ENCODE measurements around the gene HMGN4.
"Not testable (repeated sequence)": the region's sequence is repeated elsewhere in the genome, so short reads cannot be mapped to it uniquely, and the experiment has no call there.

The HMGN4 gene

DNA sequence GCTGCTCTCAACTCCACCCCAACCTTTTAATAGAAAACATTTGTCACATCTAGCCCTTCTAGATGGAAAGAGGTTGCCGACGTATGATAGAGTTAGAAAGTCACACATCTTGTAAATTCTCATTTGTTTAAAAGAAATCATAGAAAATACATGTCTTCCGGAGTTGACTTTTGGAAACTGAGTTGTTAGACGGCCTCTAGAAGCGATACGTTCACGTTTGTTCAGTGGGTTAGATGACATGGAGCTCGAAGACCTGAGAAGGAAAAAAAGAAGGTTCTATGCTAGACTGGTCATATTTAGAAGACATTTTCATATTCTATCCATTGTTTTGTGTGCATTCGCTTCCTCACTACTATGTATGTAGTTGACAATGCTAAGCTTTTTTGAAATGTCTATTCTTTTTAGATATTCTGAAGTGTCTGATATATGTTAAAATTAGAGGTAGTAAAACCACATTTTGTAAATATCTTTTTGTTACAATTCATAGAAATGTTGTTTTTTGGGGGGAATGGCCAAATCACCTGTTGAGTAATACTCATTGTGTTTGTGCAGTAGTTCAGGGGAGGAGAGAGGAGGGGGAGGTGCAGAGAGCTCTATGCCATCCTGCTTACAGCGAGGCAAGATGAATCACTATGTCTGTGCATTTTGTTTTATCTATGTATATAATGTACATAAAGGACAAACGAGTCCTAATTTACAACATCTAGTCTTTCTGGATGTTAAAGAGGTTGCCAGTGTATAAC lies 15.5 kb upstream of the HMGN4 start:
- not testable (repeated sequence) for DNase-seq (ENCODE audit: low read depth in 2 of 2)

DNA sequence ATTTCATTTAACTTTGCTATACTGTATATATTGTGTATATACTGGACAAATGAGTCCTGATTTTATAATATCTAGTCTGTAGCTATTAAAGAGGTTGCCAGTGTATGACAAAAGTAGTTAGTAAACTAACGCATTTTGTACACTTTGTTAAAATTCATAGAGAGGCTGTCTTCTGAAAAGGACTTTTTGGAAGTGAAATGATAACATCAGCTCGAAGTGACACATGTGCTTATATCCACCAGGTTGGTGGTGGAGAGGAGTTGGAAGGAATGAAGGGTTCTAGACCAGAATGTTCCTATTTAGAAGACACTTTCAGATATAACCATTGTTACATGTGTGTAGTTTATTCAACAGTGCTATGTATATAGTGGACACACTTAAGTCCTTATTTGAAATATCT lies 13.9 kb upstream of the HMGN4 start:
- DNase-seq (ENCODE audit: low read depth in 2 of 2), result not testable (repeated sequence)

DNA sequence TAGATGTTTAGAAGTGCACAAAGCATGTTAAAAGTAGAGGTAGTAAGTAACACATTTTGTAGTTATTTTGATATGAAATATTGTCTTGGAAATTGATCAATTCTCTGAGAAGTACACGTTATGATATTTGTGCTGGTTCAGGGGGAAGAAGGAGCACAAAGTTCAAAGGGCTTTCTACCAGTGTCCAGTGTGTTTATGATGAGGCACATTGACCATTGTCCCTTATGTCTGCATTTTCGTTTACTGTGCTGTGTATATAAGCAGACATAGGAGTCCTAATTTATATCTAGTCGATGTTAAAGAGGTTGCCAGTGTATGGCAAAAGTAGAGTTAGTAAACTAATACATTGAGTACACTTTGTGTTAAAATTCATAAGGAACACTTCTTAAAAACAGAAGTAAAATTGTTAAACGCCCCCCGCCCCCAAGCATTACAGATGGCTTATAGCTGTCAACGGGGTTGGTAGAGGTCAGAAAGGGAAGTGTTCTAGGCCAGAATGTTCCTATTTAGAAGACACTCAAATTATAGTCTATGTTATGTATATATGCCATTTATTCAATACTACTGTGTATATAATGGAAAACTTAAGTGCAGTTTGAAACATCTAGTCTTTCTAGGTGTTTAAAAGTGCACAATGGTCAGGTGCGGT lies 13.3 kb upstream of the HMGN4 start:
- DNase-seq (ENCODE audit: low read depth in 2 of 2), result no peak

DNA sequence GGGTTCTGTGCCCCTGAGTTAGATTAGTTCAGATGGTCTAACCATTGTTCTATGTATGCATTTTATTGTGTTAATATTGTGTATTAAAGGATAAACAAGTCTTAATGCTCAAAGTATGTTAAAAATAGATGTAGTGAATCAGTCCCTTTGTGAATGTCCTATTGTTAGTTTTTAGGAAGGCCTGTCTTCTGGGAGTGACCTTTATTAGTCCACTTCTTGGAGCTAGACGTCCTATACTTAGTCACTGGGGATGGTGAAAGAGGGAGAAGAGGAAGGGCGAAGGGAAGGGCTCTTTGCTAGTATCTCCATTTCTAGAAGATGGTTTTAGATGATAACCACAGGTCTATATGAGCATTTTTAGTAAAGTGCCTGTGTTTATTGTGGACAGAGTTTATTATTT lies 12.3 kb upstream of the HMGN4 start:
- DNase-seq (ENCODE audit: low read depth in 2 of 2), result no peak

DNA sequence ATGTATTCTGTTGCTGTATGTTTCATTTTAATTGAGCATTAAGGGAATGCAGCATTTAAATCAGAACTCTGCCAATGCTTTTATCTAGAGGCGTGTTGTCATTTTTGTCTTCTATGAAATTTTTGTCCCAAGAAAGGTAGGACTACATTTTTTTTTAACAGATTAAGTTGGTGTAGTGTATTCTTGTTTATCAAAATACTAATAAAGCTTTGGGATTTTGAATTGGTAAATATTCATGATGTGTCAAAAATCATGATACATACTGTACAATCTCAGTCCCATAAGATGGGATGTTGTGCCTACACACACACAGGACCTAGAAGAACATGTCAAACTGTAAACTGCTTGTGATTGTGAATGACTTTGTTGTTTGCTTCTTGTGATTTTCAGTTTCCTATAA lies 11.2 kb upstream of the HMGN4 start:
- DNase-seq (ENCODE audit: low read depth in 2 of 2), result no peak

DNA sequence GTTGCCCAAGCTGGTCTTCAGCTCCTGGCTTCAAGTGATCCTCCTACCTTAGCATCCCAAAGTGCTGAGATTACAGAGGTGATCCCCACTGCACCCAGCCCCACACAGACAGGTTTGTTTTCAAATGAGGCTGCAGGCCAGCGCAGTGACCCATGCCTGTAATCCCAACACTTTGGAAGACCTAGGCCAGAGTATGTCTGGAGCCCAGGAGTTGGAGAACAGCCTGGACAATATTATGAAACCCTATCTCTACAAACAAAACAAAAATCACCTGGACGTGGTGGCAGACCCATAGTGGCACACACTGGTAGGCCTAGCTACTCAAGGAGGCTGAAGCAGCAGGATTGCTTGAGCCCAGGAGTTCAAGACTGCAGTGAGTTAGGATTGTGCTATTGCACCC lies 8.0 kb upstream of the HMGN4 start:
- DNase-seq (ENCODE audit: low read depth in 2 of 2), result no peak

DNA sequence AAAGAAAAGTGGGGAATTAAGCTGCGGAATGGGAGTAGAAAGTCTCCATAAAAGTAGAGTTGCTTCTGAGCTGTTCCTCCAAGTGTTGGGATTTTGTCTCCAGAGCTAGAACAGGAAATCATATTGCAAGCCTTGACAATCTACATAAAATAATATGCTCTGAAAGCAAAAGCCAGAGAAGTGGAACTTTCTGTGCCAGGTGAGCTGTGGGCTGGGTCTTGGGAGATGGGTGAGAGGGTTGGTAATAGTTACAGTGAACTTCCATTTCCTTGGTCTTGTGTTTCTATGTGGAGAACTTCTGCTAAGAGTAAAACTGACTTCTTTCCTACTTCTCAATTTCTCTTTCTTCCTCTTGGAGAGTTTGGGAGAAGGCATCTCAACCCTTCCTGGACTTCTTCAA lies 6.3 kb upstream of the HMGN4 start:
- no peak for DNase-seq (ENCODE audit: low read depth in 2 of 2)

DNA sequence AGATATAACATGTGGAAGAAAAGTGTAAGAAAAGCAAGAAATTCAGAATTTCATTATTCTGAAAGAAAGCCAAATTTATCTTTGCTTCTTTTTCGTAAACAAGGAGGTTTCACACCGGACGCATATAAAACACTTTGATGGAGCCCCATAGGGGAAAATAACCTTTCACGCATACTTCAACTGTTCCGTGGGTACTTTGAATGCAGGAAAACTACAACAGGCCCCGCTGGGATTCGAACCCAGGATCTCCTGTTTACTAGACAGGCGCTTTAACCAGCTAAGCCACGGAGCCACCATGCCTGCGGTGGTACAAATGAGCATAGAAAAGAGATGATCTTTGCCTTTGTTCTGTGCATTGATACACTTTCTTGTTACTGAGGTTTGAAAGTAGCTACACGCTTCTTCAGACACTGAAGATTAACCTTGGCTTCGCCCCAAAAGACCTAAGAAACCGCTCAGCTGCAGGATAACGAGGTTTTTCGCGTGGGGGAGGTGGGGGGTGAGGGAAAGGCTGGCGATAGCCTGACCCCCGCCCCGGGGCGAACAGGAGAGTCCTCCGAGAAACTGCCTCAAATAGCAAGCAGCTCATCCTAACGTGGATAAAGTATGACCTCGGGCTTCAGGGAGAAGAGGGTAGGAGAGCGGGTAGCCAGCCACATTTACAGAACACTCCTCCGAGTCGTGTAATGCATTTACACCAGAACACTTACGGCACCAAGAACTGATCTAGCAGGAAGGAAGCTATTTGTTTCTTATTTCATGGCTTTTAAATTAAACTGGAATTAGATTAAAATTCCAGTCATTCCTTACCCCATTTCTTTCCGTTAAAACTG lies 5.3 kb upstream of the HMGN4 start:
- DNase-seq (ENCODE audit: low read depth in 2 of 2), result peak; percentile 74 to 94

DNA sequence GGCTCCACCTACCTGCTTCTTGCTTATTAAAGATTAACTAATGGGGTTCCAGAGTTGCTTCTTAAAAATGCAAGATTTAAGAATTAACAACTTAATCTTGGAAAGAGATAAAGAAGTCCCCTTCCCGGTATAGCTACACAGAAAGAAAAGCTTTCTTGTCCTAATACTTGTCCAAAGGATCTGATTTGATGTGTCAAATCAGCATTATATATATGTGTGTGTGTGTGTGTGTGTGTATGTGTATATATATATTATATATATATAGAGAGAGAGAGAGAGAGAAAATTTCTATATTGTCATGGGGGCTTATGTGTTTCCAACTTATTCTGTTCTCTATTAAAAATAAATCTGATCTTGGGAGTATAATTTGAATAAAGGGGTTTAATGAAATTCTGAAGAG lies 4.6 kb upstream of the HMGN4 start:
- DNase-seq (ENCODE audit: low read depth in 2 of 2), result no peak

DNA sequence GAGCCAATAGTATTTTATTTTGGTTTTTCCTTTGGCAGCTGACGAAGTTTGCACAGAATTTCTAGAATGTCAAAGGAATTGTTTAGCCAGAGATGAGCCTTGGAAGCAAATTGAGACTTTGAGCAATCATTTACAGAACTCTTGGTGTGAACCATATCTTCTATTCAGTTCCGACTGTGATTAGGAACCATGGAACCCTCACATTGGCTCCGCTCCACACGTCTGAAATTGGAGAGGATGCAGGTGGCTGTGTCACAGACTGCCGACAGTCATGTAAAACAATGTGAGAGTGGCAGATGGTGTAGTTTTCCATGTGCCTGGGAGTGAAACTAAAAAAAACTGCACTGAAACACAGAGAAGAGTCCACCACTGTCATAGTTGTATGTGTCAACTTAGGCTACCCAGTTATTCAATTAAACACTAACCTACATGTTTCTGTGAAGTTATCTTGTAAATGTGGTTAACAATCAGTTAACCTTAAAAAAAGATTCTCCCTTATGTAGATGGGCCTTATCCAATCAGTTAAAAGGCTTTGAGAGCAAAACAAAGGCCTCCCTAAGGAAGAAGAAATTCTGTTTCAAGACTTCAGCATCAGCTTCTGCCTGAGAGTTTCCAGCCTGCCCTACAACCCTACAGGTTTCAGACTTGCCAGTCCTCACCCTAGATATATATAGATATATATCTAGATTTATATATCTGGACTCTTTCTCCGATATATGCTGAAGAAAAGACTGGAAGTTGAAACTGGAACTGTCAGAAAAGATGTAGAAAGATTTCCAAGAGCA lies 3.3 kb upstream of the HMGN4 start:
- DNase-seq (ENCODE audit: low read depth in 2 of 2), result no peak

DNA sequence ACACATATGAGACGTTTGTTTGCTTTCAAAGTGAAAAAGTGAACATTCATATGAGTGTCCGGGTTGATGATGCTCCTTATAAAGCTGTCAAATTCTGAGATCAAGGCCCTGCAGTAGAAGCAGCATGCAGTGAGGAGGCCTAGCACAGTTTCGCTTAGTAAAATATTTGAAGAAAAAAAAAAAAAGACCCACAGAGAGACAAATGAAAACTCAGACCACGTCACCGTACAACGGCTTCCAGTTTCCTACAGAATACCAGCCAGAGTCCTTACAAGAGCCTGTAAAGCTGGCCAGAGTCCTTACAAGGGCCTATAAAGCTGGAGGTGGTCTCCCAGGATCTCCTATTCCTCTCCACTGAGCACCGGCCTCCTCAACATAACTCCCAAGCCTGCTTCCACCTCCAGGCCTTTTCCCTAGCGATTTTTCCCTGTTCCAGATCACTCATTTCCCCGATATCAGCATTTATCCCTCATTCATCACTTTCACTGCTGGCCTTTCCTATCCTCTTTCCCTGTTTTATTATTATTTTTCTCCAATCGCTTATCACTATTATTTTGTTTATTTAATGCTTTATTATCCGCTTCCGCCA lies 1.5 kb upstream of the HMGN4 start:
- peak in 1 of 2 donors; percentile 18 for DNase-seq (ENCODE audit: low read depth in 2 of 2)

DNA sequence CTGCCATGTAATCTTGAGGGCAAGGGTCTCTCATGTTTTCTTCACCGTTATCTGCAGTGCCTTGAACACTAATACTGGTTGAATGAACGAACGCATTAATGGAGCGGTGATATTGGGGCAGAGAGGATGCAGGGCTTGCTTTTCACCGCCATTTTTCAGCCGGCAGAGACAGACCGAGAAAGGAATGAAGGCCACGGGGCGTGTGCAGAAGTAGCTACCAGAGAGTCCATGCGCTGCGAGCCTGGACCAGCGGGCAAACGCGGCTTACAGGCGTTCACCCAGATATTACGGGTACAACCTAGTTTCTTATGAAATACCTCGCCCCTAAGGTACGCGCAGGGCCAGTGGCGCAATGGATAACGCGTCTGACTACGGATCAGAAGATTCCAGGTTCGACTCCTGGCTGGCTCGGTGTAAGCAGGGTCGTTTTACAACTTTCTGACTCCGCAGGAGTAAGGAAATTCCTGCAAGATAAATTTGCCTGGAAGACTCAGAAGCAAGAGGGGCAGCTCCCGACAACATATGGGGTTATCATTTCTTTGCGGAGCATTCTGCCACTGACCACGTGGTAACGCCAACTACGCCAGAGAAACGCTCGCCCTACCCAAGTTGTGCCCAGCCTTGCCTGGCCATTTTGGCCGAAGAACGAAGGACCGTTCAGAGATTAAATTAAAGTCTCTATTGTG lies 863 bp upstream of the HMGN4 start:
- peak; percentile 73 to 87 for DNase-seq (ENCODE audit: low read depth in 2 of 2)

DNA sequence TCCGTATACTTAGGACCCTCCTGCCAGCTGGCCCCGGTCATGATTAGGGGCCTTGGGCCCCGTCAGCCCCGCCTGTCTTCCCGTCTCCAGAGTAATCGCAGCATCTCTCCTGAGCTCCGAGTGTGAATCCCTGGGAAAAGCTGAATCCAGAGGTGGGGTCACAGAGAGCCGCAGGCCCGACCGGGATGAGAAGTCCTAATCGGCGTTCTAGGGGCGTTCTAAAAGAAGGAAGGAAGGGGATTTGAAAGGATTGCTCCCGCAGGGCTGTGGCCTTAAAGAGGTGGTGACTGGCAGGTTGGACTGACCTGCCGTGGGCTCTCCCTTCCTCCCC lies 371 bp downstream of the HMGN4 start:
- DNase-seq (ENCODE audit: low read depth in 2 of 2), result no peak

DNA sequence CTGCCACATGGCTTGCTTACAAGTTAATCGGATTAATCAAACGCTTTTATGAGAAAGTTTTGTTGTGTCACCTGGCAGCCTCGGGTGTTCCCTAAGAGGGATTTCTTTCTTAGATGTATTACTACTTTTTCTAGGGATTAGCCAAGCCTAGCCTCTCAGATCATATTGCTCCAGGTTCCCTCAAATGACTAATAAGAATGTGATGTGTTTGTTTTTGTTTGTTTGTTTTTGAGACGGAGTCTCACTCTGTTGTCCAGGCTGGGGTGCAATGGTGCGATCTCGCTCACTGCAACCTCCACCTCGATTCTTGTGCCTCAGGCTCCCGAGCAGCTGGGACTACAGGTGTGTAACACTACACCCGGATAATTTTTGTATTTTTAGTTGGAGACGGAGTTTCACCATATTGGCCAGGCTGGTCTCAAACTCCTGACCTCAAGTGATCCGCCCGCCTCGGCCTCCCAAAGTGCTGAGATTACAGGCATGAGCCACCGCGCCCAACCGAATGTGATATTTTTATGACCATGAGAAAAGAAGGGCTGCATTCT lies 977 bp downstream of the HMGN4 start:
- no peak for DNase-seq (ENCODE audit: low read depth in 2 of 2)

DNA sequence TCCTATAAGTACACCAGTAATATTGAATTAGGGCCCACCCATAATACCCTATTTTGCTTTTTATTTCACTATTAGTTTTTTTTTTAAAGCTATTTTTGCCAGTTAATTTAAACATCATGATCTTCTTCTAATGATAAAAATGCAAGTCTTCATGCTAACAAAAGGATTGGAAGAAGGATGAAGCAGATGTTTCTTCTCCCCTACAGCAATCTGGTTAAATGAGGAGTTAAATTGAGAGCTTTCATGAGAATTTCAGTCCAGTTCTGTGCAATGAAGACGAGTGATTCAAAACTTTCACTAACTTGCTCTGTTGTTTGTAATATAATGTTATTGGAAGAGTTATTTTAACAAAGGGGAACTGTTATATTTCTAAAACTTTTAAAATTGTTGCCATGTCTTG lies 3.4 kb downstream of the HMGN4 start:
- DNase-seq (ENCODE audit: low read depth in 2 of 2), result no peak

DNA sequence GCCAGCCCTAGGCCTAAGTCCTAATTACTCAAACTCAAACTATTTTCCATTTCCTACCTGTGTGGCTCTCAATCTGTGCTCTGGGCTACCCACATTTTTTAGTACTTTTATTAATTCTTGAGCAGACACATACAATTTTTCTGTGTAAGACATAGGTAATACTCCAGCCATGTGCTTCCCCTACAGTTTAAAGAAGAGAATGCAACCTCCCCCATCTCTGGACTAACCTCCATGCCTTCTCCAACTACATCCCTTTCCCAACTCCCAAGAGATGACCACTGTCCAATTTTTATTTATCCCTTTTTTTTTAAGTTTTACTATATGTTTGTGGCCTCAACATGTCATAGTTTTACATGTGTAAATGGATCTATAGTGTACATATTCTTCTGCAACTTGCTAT lies 5.8 kb downstream of the HMGN4 start:
- DNase-seq (ENCODE audit: low read depth in 2 of 2), result no peak

DNA sequence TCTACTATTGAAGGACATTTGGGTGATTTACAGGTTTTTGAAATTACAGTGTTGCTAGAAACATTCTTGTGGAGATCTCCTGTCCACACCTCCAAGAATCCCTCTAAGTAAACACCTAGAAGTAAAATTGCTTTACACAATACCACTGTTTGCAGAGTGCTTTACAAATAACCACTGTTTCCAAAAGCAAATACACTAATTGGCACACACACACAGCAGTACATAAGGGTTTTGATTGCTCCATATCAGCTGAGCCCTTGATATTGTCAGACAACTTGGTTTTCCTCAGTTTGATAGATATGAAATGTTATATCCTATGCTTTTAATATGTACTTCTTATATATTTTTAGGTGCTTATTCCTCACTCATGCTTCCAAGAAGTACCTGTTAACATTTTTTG lies 6.3 kb downstream of the HMGN4 start:
- no peak for DNase-seq (ENCODE audit: low read depth in 2 of 2)

DNA sequence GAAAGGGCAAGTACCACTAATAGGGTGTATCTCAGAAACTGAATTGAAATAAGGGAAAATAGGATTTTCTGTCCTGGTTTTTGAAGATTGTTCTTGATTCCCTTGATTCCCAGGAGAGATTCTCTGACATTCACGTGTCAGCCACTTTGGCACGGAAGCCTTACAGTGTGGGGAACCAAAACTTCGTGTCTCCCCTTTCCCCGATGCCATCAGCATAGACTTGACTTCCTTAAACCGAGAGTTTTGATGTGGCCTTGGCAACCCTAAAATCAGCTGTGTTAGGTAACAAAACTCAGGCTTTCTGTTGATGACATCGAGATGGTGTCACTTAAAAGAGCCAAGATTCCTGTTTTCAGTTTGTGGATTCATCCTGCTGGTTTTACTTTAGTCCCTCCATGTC lies 7.5 kb downstream of the HMGN4 start:
- no peak for DNase-seq (ENCODE audit: low read depth in 2 of 2)

DNA sequence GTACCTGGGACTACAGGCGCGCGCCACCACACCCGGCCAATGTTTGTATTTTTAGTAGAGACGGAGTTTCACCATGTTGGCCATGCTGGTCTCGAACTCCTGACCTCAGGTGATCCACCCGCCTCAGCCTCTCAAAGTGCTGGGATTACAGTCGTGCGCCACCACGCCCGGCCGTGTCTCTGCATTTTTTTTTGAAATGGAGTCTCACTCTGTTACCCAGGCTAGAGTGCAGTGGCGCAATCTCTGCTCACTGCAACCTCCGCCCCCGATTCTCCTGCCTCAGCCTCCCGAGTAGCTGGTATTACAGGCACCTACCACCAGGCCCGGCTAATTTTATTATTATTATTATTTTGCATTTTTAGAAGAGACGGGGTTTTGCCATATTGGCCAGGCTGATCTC lies 9.2 kb downstream of the HMGN4 start:
- DNase-seq (ENCODE audit: low read depth in 2 of 2), result not testable (repeated sequence)

DNA sequence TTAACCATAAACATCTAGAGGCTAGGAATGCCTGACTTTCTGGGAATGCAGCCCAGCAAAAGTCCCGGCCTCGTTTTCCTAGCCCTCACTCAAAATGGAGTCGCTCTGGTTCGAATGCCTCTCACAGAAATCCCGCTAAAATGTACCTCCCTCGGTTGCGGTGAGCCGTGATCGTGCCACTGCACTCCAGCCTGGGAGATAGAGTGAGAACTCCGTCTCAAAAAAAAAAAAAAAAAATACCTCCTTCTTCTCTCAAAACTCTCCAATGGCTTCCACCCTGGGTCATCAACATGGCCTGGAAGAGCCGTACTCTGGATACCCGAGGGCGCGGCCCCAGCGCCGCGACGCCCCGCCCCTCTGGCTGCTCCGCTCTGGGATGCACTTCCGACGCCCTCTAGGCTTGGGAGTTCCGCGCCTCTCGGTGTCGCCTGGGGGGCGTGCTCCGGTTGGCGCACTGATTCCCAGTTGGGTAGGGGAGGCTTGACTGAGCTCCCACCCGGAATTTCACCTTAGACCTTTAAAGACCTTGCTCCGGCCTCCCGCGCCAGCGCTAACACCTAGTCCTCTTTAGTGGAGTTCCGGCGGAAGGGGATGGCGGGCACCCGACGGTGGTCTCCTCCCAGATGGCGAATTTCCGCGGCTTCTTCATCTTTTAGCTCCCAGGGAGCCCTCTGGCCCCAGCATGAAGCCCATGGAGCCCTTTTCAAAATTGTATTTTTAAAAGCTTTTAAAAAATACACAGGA lies 12.3 kb downstream of the HMGN4 start:
- DNase-seq (ENCODE audit: low read depth in 2 of 2), result peak; percentile 38 to 47
